ENCODE measurements around the gene CFAP74.

CFAP74 gene, protein sequence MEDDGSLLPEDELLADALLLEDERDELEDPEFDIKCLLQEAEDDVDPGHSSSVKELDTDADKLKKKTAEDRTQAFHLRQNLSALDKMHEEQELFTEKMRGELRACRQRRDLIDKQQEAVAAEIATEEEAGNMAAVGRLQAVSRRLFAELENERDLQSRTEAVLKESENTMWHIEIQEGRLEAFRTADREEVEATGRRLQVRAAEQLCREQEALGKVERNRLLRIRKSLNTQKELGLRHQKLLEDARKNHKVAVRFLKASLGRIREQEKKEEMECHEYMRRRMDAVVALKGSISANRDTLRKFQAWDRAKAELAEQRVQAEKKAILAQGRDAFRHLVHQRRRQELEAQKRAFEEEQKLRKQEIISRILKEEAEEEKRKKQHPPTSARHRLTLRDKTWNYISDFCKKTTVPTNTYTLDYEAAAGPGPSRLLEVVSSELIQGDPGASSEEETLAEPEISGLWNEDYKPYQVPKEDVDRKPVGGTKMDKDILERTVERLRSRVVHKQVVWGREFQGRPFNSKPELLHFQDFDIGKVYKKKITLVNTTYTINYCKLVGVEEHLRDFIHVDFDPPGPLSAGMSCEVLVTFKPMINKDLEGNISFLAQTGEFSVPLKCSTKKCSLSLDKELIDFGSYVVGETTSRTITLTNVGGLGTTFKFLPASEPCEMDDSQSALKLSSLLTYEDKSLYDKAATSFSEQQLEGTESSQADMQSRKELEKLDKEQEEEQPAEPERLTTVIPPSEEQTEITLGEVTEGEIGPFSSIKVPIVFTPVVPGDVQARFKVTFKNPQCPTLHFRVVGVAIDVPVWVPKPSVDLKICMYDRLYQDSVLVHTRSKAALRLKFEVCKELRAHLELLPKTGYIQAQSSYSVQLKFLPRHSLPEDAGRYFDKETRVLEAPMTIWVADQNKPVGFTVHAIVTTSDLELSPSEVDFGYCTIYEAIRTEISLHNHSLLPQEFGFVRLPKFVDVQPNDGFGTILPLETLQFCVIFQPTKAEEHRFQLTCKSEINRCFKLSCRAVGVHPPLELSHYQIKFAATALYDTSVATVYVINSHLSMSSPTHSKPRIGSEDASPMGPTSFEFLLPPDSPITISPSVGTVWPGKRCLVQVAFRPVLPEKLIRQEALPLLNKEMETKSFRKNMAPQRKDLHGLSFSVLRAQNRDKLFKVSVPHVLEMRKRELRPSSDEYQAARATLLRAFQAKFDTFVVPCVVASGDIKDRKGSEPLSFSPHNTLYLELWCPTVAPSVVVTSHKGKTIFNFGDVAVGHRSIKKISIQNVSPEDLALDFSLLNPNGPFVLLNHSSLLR (N-terminal part only)

DNA sequence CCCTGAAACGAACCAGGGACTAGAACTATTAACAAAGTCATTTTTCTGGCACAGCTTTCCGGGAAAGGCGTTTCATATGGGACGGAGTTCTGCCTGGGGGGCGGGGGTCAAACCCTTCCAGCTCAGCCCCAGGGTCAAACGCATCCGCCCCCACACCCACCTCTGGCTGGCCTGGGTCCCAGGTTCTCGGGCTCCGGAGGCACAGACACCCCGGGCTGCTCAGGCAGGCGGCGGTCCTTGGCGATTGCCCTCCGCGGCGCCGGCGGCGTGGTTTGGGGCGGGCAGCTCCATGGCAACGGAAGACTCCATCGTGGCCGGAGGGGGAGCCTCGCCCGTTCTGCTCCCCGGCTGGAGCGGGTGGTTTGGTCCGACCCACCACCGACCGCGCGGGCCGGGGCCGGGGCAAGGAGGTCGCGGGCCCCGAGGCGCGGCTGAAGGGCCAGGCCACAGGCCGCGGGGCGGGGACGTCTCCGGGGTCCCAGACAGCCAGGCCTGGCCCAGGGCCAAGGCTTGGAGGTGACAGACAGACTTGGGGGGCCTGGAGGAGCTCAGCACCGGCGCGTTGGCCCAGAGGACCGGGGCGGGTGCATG lies at the start of gene CFAP74:
Gene CFAP74 (minus strand): TSS at position 246 of the 591 bp plus-strand sequence. CDS start 12,830 bp downstream, outside the sequence.
- FAIRE-seq (no peak), DNase-seq (ENCODE audit: insufficient read length, low spot score) (peak; percentile 41)

DNA sequence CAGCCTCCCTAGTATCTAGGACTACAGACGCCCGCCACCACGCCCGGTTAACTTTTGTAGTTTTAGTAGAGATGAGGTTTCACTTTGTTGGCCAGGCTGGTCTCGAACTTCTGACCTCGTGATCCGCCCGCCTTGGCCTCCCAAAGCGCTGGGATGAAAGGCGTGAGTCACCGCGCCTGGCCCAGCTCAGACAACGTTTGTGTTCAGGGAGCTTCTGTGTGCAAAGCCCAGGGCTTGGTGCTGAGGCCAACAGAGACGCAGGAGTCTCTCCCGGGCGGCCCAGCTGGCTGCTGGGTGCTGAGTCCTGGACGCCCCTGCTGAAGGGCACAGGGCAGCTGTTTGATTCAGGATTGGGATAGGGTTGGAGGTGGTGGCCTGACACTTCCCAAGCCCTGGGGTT lies 49.6 kb upstream of the CFAP74 start:
- FAIRE-seq (no peak), DNase-seq (ENCODE audit: insufficient read length, low spot score) (no peak)

DNA sequence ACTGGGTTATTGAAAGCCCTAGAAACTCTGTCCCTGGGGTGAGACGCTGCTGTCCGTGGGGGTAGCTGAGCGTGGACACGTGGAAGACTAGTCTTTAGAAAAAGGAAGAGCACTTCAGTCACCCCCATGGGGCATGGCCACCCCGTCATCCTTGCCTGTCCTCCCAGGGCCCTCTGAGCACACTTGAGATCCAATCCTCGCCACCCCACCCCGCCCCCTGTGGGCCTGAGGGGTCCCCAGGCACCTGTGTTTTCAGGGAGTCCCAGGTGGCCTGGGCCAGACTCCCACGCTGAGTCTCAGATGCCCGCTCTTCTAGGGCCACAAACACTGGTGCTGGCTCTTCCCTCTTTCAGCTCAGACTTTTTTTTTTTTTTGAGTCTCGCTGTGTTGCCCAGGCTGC lies 49.2 kb upstream of the CFAP74 start:
- no peak for FAIRE-seq
- DNase-seq (ENCODE audit: insufficient read length, low spot score), result no peak

- DNase-seq (ENCODE audit: insufficient read length, low spot score) (no peak), FAIRE-seq (no peak)
These were observed 48.6 kb upstream of the CFAP74 start for GRCh38 chr1:2052054-2052679.

DNA sequence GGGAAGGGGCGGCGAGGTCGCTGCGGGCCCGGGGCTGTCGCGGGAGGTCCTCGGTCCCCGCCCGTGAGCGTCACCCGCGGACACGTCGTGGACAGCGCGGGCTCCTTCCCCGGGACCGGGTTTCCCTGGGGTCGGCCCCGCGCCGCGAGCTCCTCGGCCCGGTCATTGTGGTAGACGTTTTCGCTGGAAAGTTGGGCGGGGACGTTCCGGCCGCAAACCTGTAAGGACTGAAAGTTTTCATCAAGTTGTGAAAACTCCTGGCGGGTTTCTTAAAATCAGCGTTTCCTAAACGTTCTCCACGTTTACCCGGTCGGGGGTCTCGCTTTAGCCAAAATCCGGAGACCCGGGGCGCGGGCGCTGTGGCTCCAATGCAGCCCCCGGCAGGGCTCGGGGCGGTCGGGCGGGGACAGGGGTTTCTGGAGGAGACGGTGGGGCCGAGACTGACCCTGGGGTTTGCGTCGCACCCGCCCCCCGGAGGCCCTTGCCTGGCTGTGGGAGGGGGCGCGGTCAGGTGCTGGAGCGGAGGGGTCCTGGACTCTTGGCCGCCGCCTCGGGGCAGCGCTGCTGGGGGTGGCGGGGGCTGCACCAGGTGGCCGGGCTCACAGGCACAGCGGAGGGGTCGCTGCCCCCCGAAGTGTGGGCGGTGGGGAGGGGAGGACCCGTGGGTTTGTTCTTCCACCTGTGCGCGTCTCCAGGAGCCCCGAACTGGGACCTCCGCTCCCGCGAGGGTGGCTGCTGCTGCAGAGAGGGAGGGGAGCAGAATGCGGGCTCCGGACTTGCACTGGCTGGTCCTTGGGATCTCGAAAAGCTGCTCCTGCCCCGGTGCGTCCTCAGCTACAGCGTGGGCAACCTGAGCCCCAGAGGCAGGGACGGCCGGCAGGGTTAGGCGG lies 47.5 kb upstream of the CFAP74 start:
- DNase-seq (ENCODE audit: insufficient read length, low spot score) (no peak), FAIRE-seq (no peak)

DNA sequence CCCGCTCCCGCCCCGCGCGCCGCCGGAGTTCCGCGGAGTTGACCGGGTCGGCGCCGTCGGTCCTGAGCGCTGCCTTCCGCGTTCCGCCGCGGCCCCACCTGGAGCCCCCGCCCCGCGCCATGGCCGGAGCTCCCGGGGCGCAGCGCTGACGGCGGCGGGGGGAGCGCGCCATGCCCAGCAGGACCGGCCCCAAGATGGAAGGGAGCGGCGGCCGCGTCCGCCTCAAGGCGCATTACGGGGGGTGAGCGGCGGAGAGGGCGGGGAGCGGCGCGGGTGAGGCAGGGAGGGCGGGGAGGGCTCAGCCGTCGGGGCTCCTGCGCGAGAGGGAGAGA lies 46.8 kb upstream of the CFAP74 start:
- peak; percentile 38 for DNase-seq (ENCODE audit: insufficient read length, low spot score)

GRCh38 chr1:2049718-2050431 lies 46.3 kb upstream of the CFAP74 start, which contains the start of gene PRKCZ:
Gene PRKCZ (plus strand): TSS chr1:2050411. CDS start chr1:2050631, 220 bp downstream.
- FAIRE-seq (peak; percentile 87), DNase-seq (ENCODE audit: insufficient read length, low spot score) (peak; percentile 94)

More for the DNA sequence above, 46.8 kb upstream of the CFAP74 start:
- no peak for FAIRE-seq

DNA sequence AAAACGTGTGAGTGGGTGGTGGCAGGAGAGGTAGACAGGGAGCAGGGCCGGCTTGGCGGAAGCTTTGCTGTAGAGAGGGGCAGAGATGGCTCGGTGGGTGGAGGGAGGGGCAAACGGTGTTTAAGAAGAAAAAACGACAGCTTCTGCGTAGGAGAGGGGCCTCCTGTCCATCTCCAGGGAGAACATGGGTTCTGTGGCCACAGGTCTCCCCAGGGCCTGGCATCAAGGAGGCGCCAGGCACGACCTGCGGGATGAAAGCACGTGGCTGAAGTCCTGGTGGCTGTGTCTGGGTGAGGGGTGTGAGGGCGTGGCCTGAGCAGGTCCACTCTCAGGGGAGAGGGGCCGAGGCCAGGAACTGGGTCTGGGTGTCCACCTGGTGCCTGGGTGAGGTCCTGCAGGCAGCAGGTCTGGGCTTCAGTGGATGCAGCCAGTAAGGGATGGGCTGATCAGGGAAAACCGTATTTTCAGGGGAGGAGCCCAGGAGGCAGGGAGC lies 45.7 kb upstream of the CFAP74 start:
- DNase-seq (ENCODE audit: insufficient read length, low spot score) (peak; percentile 68), FAIRE-seq (peak; percentile 70)

DNA sequence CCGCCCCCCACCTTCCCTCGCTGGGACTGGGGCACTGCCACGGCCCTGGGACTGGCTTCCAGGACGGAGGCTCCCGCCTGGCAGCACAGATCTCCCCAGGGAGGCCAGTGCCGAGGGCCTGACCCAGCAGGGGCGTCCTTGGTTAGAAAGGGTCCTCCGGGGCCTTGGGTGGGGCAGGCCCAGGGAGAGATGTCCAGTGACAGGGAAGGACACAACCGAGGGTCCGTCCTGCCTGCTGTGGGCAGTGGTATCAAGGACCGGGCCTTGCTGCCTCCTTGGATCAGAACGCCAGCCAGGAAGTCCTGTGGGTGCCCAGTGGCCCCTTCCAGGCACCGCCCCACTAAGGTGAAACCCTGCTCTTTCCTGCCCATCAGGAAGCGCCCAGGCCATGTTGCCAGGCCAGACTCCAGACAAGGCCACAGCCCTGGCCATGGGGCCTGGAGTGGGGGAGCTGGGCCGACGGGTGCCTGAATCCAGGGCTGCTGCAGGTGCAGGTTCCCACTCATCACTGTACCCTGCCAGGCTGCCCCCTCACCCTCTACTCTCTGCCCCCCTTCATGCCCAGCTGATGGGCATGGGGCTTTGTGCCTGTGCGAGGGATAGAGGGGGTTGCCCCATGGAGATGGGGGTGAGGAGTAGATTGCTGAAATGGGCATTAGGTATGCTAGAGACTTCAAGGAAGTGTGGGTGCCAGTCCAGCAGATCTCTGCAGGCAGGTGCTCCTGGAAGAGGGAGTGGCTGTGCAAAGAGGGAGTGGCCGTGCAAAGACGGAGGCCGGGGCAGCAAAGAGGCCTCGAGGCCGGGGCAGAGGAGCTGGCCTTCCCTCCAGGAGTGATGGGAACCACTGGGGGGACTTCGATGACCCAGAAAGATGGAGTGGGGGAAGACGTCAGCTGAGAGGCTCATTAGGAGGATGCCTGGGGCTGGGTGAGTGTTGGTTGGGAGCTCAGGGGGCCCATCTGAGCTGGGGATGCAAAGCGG lies 44.5 kb upstream of the CFAP74 start:
- FAIRE-seq, result no peak
- DNase-seq (ENCODE audit: insufficient read length, low spot score), result no peak

DNA sequence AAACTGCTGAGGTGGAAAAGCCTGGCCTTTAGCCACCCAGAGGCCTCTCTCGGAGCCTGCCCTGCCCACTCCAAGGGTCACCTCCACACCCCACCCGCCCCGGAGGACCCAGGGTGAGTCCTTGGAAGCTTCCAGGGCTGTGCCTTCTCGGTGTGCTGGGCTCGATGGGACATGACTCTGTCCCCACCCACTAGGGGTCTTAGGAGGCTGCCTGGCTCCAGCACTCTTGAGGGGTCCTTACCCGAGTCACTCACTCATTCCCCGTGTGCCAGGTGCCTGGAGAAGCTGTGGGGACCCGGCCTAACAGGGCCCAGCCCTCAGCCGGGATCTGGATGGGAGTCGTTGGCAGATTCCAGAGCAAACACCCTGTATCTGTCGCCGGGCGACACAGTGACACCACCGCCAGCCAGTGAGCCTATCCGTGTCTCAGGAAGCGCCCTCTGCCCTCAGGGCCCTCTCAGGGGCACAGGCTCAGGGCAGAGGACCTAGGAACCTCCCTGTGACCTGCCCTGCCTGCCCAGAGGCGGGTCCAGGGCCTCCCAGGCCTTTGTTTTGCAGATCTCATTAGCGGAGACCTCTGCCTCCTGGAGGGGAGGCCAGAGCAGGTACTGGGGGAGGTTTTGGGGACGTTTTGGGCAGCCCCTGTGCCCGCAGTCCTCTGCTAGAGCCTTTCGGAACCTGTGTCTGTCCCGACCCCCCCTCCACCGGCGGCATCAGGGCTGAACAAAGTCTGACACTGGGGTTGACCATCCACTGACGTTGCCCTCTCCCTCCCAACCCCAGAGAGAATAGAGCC lies 43.6 kb upstream of the CFAP74 start:
- FAIRE-seq (no peak), DNase-seq (ENCODE audit: insufficient read length, low spot score) (no peak)

- peak; percentile 30 for DNase-seq (ENCODE audit: insufficient read length, low spot score)
These were observed 42.8 kb upstream of the CFAP74 start for GRCh38 chr1:2046174-2046917.

DNA sequence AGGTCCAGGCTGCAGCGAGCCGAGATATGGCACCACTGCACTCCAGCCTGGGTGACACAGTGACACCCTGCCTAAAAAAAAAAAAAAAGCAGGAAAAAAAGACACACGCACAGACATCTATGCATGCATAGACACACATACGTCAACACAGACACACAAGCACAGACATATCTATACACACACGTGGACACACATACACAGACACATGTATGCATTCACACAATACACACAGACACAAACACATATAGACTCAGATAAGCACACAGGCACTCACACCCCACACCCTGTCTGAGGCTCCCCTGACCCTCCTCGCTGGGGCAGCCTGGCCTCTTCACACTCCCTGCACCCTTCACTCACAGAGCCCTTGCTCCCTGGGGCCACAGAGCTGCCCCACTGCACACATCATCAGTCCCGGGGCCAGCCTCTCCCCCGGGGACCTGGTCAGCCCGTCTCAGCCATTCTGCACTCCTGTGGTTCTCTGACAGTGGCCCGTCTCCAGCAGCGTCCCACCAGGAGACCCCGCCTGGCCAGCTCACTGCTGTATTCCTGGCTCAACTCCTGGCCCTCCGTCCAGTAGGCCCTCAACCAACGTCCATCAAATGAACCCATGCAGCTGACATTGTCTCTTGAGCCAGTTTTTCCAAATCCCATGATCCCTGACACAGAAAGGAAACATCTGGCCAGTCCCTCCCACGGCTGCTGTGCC lies 42.0 kb upstream of the CFAP74 start:
- no peak for DNase-seq (ENCODE audit: insufficient read length, low spot score)
- FAIRE-seq, result peak; percentile 81

More at GRCh38 chr1:2046174-2046917, 42.8 kb upstream of the CFAP74 start:
- FAIRE-seq, result no peak

DNA sequence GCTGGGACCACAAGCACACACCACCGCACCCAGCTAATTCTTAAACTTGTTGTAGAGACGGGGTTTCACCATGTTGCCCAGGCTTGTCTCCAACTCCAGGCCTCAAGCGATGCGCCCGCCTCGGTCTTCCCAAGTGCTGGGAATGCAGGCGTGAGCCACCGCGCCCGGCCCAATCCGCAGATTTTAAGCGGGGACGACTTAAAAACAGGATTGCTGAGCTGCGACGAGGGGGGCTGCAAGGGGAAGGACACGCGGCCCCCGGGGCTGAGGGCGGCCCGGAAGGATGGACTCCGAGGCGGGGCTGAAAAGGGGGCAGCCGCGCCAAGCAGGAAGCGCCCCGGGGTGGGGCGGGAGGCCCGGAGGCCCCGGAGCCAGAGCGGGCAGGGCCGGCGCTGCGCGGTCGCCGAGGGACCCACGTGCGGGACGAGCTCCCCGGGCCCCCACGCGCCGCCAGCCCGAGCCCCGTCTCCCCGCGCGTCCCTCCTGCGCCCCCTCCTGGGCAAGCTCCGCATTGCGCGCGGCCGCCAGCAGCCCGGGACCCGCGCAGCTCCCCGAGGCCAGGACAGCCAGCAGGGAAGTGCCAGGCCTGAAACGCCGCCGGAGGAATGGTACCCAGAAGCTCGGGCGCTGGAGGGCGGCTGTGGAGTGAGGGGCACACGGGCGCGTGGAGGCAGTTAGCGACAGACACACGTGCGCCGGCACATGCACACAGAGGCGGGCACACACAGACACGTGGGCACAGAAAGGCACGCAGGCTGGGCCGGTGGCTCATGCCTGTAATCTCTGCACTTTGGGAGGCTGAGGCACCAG lies 41.1 kb upstream of the CFAP74 start:
- FAIRE-seq, result peak; percentile 89
- DNase-seq (ENCODE audit: insufficient read length, low spot score), result peak; percentile 74

DNA sequence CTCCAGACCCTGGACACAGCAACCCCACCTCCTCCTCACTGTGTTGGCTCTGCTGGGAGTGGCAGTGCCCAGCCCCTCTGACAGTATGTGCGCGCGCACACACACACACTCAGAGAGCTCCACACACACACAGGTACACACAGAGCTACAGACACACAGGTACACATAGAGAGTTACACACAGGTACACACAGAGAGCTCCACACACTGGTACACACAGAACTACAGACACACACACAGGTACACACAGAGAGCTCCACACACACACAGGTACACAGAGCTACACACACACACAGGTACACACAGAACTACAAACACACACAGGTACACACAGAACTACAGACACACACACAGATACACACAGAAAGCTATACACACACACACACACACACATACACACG lies 40.3 kb upstream of the CFAP74 start:
- FAIRE-seq, result peak; percentile 36
- no peak for DNase-seq (ENCODE audit: insufficient read length, low spot score)
